ENCODE measurements around the gene PRIM2.
A peak's percentile ranks its signal among the peaks of the same experiment; 100 is the strongest.
"Not testable (repeated sequence)": the region's sequence is repeated elsewhere in the genome, so short reads cannot be mapped to it uniquely, and the experiment has no call there.

Gene PRIM2

GRCh38 chr6:57445790-57446468, 128.5 kb downstream of the PRIM2 start:
- not testable (repeated sequence) for DNase-seq (ENCODE audit: low read depth)

- not testable (repeated sequence) for DNase-seq (ENCODE audit: low read depth)
These were observed 132.2 kb downstream of the PRIM2 start for GRCh38 chr6:57449496-57450066.

- DNase-seq (ENCODE audit: low read depth) = not testable (repeated sequence)
These were observed 142.4 kb downstream of the PRIM2 start for GRCh38 chr6:57459781-57460180.

GRCh38 chr6:57461022-57461421, 143.6 kb downstream of the PRIM2 start:
- not testable (repeated sequence) for DNase-seq (ENCODE audit: low read depth)

GRCh38 chr6:57463809-57464208, 146.4 kb downstream of the PRIM2 start:
- DNase-seq (ENCODE audit: low read depth) = not testable (repeated sequence)

GRCh38 chr6:57465968-57466367, 148.5 kb downstream of the PRIM2 start:
- DNase-seq (ENCODE audit: low read depth) = not testable (repeated sequence)

- DNase-seq (ENCODE audit: low read depth) = no peak
These were observed 151.6 kb downstream of the PRIM2 start for GRCh38 chr6:57469072-57469471.

- not testable (repeated sequence) for DNase-seq (ENCODE audit: low read depth)
These were observed 152.7 kb downstream of the PRIM2 start for GRCh38 chr6:57470148-57470547.

- not testable (repeated sequence) for DNase-seq (ENCODE audit: low read depth)
These were observed 154.0 kb downstream of the PRIM2 start for GRCh38 chr6:57471314-57471864.

GRCh38 chr6:57472861-57473362, 155.5 kb downstream of the PRIM2 start:
- peak; percentile 95 for DNase-seq (ENCODE audit: low read depth)

GRCh38 chr6:57474862-57475475, 157.5 kb downstream of the PRIM2 start:
- not testable (repeated sequence) for DNase-seq (ENCODE audit: low read depth)

- DNase-seq (ENCODE audit: low read depth) = not testable (repeated sequence)
These were observed 158.2 kb downstream of the PRIM2 start for GRCh38 chr6:57475656-57476055.

- DNase-seq (ENCODE audit: low read depth) = not testable (repeated sequence)
These were observed 162.8 kb downstream of the PRIM2 start for GRCh38 chr6:57480194-57480593.

GRCh38 chr6:57481121-57481520, 163.7 kb downstream of the PRIM2 start:
- DNase-seq (ENCODE audit: low read depth) = not testable (repeated sequence)

GRCh38 chr6:57482471-57482870, 165.0 kb downstream of the PRIM2 start:
- DNase-seq (ENCODE audit: low read depth) = not testable (repeated sequence)

- DNase-seq (ENCODE audit: low read depth) = not testable (repeated sequence)
These were observed 169.2 kb downstream of the PRIM2 start for GRCh38 chr6:57486494-57487081.

- not testable (repeated sequence) for DNase-seq (ENCODE audit: low read depth)
These were observed 171.1 kb downstream of the PRIM2 start for GRCh38 chr6:57488551-57488950.

GRCh38 chr6:57489887-57490286, 172.5 kb downstream of the PRIM2 start:
- DNase-seq (ENCODE audit: low read depth) = not testable (repeated sequence)

- not testable (repeated sequence) for DNase-seq (ENCODE audit: low read depth)
These were observed 174.4 kb downstream of the PRIM2 start for GRCh38 chr6:57491795-57492194.

GRCh38 chr6:57496251-57496650, 178.8 kb downstream of the PRIM2 start:
- not testable (repeated sequence) for DNase-seq (ENCODE audit: low read depth)

GRCh38 chr6:57500368-57501021, 183.1 kb downstream of the PRIM2 start:
- DNase-seq (ENCODE audit: low read depth) = peak; percentile 27

GRCh38 chr6:57502387-57502786, 185.0 kb downstream of the PRIM2 start:
- DNase-seq (ENCODE audit: low read depth) = not testable (repeated sequence)

All from GM04503 (cell line).